ENCODE measurements around the gene BRINP3.

GRCh38 chr1:190179817-190180216 is 297.8 kb downstream of the BRINP3 start:
- no peak for TF ChIP-seq CTCF (IDR thresholded peaks at IDR 0.05 in 4 of 5, conservative IDR thresholded peaks at IDR 0.05 in 1 of 5)
- TF ChIP-seq POLR2A (IDR thresholded peaks at IDR 0.05), result no peak

All from gastrocnemius medialis (tissue), 4 donors.